Naive thymus-derived CD8-positive, alpha-beta T cell (primary cell): ENCODE measurements around the gene SEMA6D. TPM values are rescaled to one million over a fixed set of nuclear protein-coding genes. Genes with fewer than 3 reads are reported as not detected.

Source experiments
- ATAC-seq, 2 donors: fragments of 150-1000 bp; cut with Tn5 transposase in 1 of 2; sonication (Bioruptor Pico), chemical (Tn5 transposase) in 1 of 2; 1 replicate in 1 of 2; 2 replicates in 1 of 2; pipeline ENCODE4 v1.10.0; 2021; ENCODE audit warnings: mild to moderate bottlenecking in 2 of 2, moderate library complexity in 2 of 2
- POLR2A ChIA-PET: fragments of 350-600 bp; sonication (Branson Sonifier 250); formaldehyde crosslinking; loops from one replicate; lab custom pipeline; 2021; ENCODE audit warnings: antibody characterized with exemption; lab: Charles Lee
- DNase-seq, 10 donors: peaks; one replicate each; pipeline versions ENCODE4 v3.0.0 to v3.0.0-alpha.2; 2020 to 2022
- H3K27ac Mint-ChIP-seq, 10 donors: one replicate each; pipeline ENCODE4 v1.8.0; 2020 to 2022; ENCODE audit warnings: mild to moderate bottlenecking in 10 of 10, mixed read lengths in 10 of 10, moderate library complexity in 4 of 10, inconsistent platforms in 1 of 10
- H3K27me3 Mint-ChIP-seq, 5 donors: one replicate each; pipeline ENCODE4 v1.8.0; 2021 to 2022; ENCODE audit warnings: mixed read lengths in 5 of 5
- H3K36me3 Mint-ChIP-seq, 3 donors: one replicate each; pipeline ENCODE4 v1.8.0; 2020 to 2022; ENCODE audit warnings: mixed read lengths in 3 of 3, mild to moderate bottlenecking in 2 of 3, inconsistent platforms in 1 of 3
- H3K4me1 Mint-ChIP-seq, 4 donors: one replicate each; pipeline ENCODE4 v1.8.0; 2021 to 2022; ENCODE audit warnings: mixed read lengths in 4 of 4
- H3K4me3 Mint-ChIP-seq, 10 donors: one replicate each; pipeline ENCODE4 v1.8.0; 2020 to 2022; ENCODE audit warnings: mild to moderate bottlenecking in 10 of 10, mixed read lengths in 10 of 10, moderate library complexity in 6 of 10, inconsistent platforms in 1 of 10
- H3K9me3 Mint-ChIP-seq, 9 donors: one replicate each; pipeline ENCODE4 v1.8.0; 2020 to 2022; ENCODE audit warnings: mixed read lengths in 9 of 9, mild to moderate bottlenecking in 3 of 9, inconsistent platforms in 1 of 9, moderate library complexity in 1 of 9
- polyA plus RNA-seq, 3 donors: library from polyadenylated mRNA; unstranded; fragments of 300-500 nt; fragmentation: Illumina TruSeq; gene quantifications; one replicate each; pipeline ENCODE4 v1.2.3, GENCODE V29; 2021
- total RNA-seq, 8 experiments: library from RNA in 2 of 8; stranded (reverse) in 2 of 8; gene quantifications; one replicate each; pipeline ENCODE4 v1.2.3 and lab custom pipeline; 2021 to 2026

Gene SEMA6D
- total and polyA plus RNA-seq, 5 experiments from 2014 or later, result not detected

- DNase-seq (no peak), ATAC-seq (no peak)
- POLR2A ChIA-PET, result no interaction called here
- Mint-ChIP-seq H3K27ac (no peak overlapping the region), H3K36me3 (no peaks in the 10 kb centered on the region), H3K4me1 (no peaks in the 10 kb centered on the region), H3K4me3 (no peak overlapping the region), H3K27me3 (peaks cover 0 to 7% (median 0%) of the 10 kb centered on the region in 5 donors), H3K9me3 (peaks cover 0 to 9% (median 0%) of the 10 kb centered on the region in 9 donors)
These were observed 87.4 kb downstream of the SEMA6D start for GRCh38 chr15:47804733-47805132.

GRCh38 chr15:47806008-47806407 lies 88.7 kb downstream of the SEMA6D start:
- DNase-seq, result no peak
- no peak overlapping the region for H3K27ac Mint-ChIP-seq
- no peaks in the 10 kb centered on the region for H3K36me3 Mint-ChIP-seq
- peaks cover 0 to 7% (median 0%) of the 10 kb centered on the region in 5 donors for H3K27me3 Mint-ChIP-seq
- POLR2A ChIA-PET, result no interaction called here
- H3K4me3 Mint-ChIP-seq, result no peak overlapping the region
- H3K9me3 Mint-ChIP-seq, result peaks cover 0 to 1% (median 0%) of the 10 kb centered on the region in 9 donors
- H3K4me1 Mint-ChIP-seq, result no peaks in the 10 kb centered on the region
- ATAC-seq, result no peak

- ATAC-seq, result no peak
- peaks cover 0 to 4% (median 0%) of the 10 kb centered on the region in 5 donors for H3K27me3 Mint-ChIP-seq
- no peak overlapping the region for H3K4me3 Mint-ChIP-seq
- POLR2A ChIA-PET, result no interaction called here
- no peak for DNase-seq
- peaks cover 0 to 19% (median 0%) of the 10 kb centered on the region in 4 donors for H3K4me1 Mint-ChIP-seq
- no peak overlapping the region for H3K27ac Mint-ChIP-seq
- H3K36me3 Mint-ChIP-seq, result no peaks in the 10 kb centered on the region
- no peaks in the 10 kb centered on the region for H3K9me3 Mint-ChIP-seq
These were observed 93.9 kb downstream of the SEMA6D start for GRCh38 chr15:47811172-47811571.

- no peak for DNase-seq
- Mint-ChIP-seq H3K27ac (no peak overlapping the region), H3K4me1 (peaks cover 0 to 19% (median 0%) of the 10 kb centered on the region in 4 donors), H3K27me3 (peaks cover 0 to 4% (median 0%) of the 10 kb centered on the region in 5 donors), H3K4me3 (no peak overlapping the region), H3K9me3 (no peaks in the 10 kb centered on the region), H3K36me3 (no peaks in the 10 kb centered on the region)
- ATAC-seq, result no peak
- POLR2A ChIA-PET, result no interaction called here
These were observed 95.2 kb downstream of the SEMA6D start for GRCh38 chr15:47812470-47812999.

- DNase-seq (no peak), ATAC-seq (no peak)
- no peaks in the 10 kb centered on the region for H3K36me3 Mint-ChIP-seq
- no peak overlapping the region for H3K27ac Mint-ChIP-seq
- POLR2A ChIA-PET, result no interaction called here
- H3K9me3 Mint-ChIP-seq, result no peaks in the 10 kb centered on the region
- peaks cover 0 to 19% (median 0%) of the 10 kb centered on the region in 4 donors for H3K4me1 Mint-ChIP-seq
- peaks cover 0 to 9% (median 5%) of the 10 kb centered on the region in 5 donors for H3K27me3 Mint-ChIP-seq
- no peak overlapping the region for H3K4me3 Mint-ChIP-seq
These were observed 96.6 kb downstream of the SEMA6D start for GRCh38 chr15:47813748-47814384.

GRCh38 chr15:47814620-47815019 lies 97.3 kb downstream of the SEMA6D start:
- no peak overlapping the region for H3K27ac Mint-ChIP-seq
- DNase-seq, result no peak
- H3K27me3 Mint-ChIP-seq, result peaks cover 0 to 9% (median 7%) of the 10 kb centered on the region in 5 donors
- peaks cover 0 to 19% (median 0%) of the 10 kb centered on the region in 4 donors for H3K4me1 Mint-ChIP-seq
- no peaks in the 10 kb centered on the region for H3K9me3 Mint-ChIP-seq
- no peak overlapping the region for H3K4me3 Mint-ChIP-seq
- ATAC-seq, result no peak
- POLR2A ChIA-PET, result no interaction called here
- no peaks in the 10 kb centered on the region for H3K36me3 Mint-ChIP-seq

- H3K27me3 Mint-ChIP-seq, result peaks cover 0 to 9% (median 6%) of the 10 kb centered on the region in 5 donors
- H3K27ac Mint-ChIP-seq, result no peak overlapping the region
- POLR2A ChIA-PET, result no interaction called here
- peaks cover 0 to 12% (median 0%) of the 10 kb centered on the region in 4 donors for H3K4me1 Mint-ChIP-seq
- H3K36me3 Mint-ChIP-seq, result no peaks in the 10 kb centered on the region
- no peaks in the 10 kb centered on the region for H3K9me3 Mint-ChIP-seq
- no peak overlapping the region for H3K4me3 Mint-ChIP-seq
- no peak for DNase-seq
- no peak for ATAC-seq
These were observed 100.8 kb downstream of the SEMA6D start for GRCh38 chr15:47817969-47818548.

- no peaks in the 10 kb centered on the region for H3K36me3 Mint-ChIP-seq
- peaks cover 0 to 9% (median 6%) of the 10 kb centered on the region in 5 donors for H3K27me3 Mint-ChIP-seq
- no peak overlapping the region for H3K27ac Mint-ChIP-seq
- POLR2A ChIA-PET, result no interaction called here
- ATAC-seq, result no peak
- H3K9me3 Mint-ChIP-seq, result peaks cover 0 to under 1% (median 0%) of the 10 kb centered on the region in 9 donors
- DNase-seq, result no peak
- H3K4me1 Mint-ChIP-seq, result peaks cover 0 to 2% (median 0%) of the 10 kb centered on the region in 4 donors
- no peak overlapping the region for H3K4me3 Mint-ChIP-seq
These were observed 101.9 kb downstream of the SEMA6D start for GRCh38 chr15:47819158-47819557.

- POLR2A ChIA-PET, result no interaction called here
- no peak for ATAC-seq
- Mint-ChIP-seq H3K27ac (no peak overlapping the region), H3K36me3 (no peaks in the 10 kb centered on the region), H3K4me3 (no peak overlapping the region), H3K9me3 (peaks cover 0 to 2% (median 0%) of the 10 kb centered on the region in 9 donors), H3K4me1 (no peaks in the 10 kb centered on the region), H3K27me3 (peaks cover 0 to 9% (median 6%) of the 10 kb centered on the region in 5 donors)
- DNase-seq, result no peak
These were observed 102.9 kb downstream of the SEMA6D start for GRCh38 chr15:47820057-47820746.

- Mint-ChIP-seq H3K9me3 (peaks cover 0 to 2% (median 0%) of the 10 kb centered on the region in 9 donors), H3K36me3 (no peaks in the 10 kb centered on the region), H3K4me1 (no peaks in the 10 kb centered on the region), H3K4me3 (no peak overlapping the region), H3K27ac (no peak overlapping the region), H3K27me3 (peaks cover 0 to 11% (median 9%) of the 10 kb centered on the region in 5 donors)
- DNase-seq (no peak), ATAC-seq (no peak)
- POLR2A ChIA-PET, result no interaction called here
These were observed 103.5 kb downstream of the SEMA6D start for GRCh38 chr15:47820747-47821319.

- no peaks in the 10 kb centered on the region for H3K36me3 Mint-ChIP-seq
- H3K9me3 Mint-ChIP-seq, result peaks cover 0 to 2% (median 0%) of the 10 kb centered on the region in 9 donors
- no peaks in the 10 kb centered on the region for H3K4me1 Mint-ChIP-seq
- H3K4me3 Mint-ChIP-seq, result no peak overlapping the region
- peaks cover 0 to 19% (median 15%) of the 10 kb centered on the region in 5 donors for H3K27me3 Mint-ChIP-seq
- no peak overlapping the region for H3K27ac Mint-ChIP-seq
- ATAC-seq (no peak), DNase-seq (no peak)
- POLR2A ChIA-PET, result no interaction called here
These were observed 104.7 kb downstream of the SEMA6D start for GRCh38 chr15:47822048-47822447.
